Activated effector memory CD4-positive, alpha-beta T cell treated with anti-CD3 and anti-CD28 coated beads, Interleukin-2, amount 50 U/mL, for 16 hours (primary cell): ENCODE measurements around the gene BICRAL.
"Not testable (repeated sequence)": the region's sequence is repeated elsewhere in the genome, so short reads cannot be mapped to it uniquely, and the experiment has no call there.

Experiments used
- DNase-seq: peaks from one replicate; pipeline ENCODE4 v3.0.0-alpha.2; 2020

The BICRAL gene

GRCh38 chr6:42848700-42849099 is 66.8 kb downstream of the BICRAL start:
- no peak for DNase-seq

GRCh38 chr6:42851599-42851998 is 69.7 kb downstream of the BICRAL start:
- DNase-seq: no peak

- no peak for DNase-seq
Measured at GRCh38 chr6:42860036-42860435, 78.2 kb downstream of the BICRAL start.

GRCh38 chr6:42860481-42860880 is 78.6 kb downstream of the BICRAL start:
- no peak for DNase-seq

GRCh38 chr6:42864602-42865001 is 82.8 kb downstream of the BICRAL start:
- DNase-seq: no peak

GRCh38 chr6:42870145-42870936 is 88.5 kb downstream of the BICRAL start:
- DNase-seq: no peak

GRCh38 chr6:42871711-42872110 is 89.9 kb downstream of the BICRAL start:
- DNase-seq: no peak

- DNase-seq: no peak
Measured at GRCh38 chr6:42873313-42873712, 91.5 kb downstream of the BICRAL start.

GRCh38 chr6:42877695-42878094 is 95.8 kb downstream of the BICRAL start:
- no peak for DNase-seq

- peak; percentile 93 for DNase-seq
Measured at GRCh38 chr6:42879372-42880239, 97.8 kb downstream of the BICRAL start, which contains the start of gene RPL7L1. TSS of gene RPL7L1 (plus strand) at chr6:42879616. CDS start at chr6:42879911, 295 bp downstream.

GRCh38 chr6:42880240-42880817 is 98.5 kb downstream of the BICRAL start:
- not testable (repeated sequence) for DNase-seq

- not testable (repeated sequence) for DNase-seq
Measured at GRCh38 chr6:42880871-42881270, 99.0 kb downstream of the BICRAL start.

- DNase-seq: no peak
Measured at GRCh38 chr6:42885702-42886101, 103.8 kb downstream of the BICRAL start.

- DNase-seq: not testable (repeated sequence)
Measured at GRCh38 chr6:42888201-42888600, 106.3 kb downstream of the BICRAL start.

- no peak for DNase-seq
Measured at GRCh38 chr6:42889815-42890214, 108.0 kb downstream of the BICRAL start.

- peak; percentile 95 for DNase-seq
Measured at GRCh38 chr6:42890311-42891198, 108.7 kb downstream of the BICRAL start.

- no peak for DNase-seq
Measured at GRCh38 chr6:42891199-42891722, 109.4 kb downstream of the BICRAL start.

GRCh38 chr6:42894041-42894828 is 112.4 kb downstream of the BICRAL start:
- DNase-seq: peak; percentile 30

- no peak for DNase-seq
Measured at GRCh38 chr6:42896178-42896719, 114.4 kb downstream of the BICRAL start.

GRCh38 chr6:42898891-42899361 is 117.1 kb downstream of the BICRAL start:
- peak; percentile 85 for DNase-seq

- DNase-seq: peak; percentile 21
Measured at GRCh38 chr6:42899871-42900270, 118.0 kb downstream of the BICRAL start.
